ENCODE data around the gene RNF213. TPM values are rescaled to one million over a fixed set of nuclear protein-coding genes. Genes with fewer than 3 reads are reported as not detected.
"Not testable (repeated sequence)": the region's sequence is repeated elsewhere in the genome, so short reads cannot be mapped to it uniquely, and the experiment has no call there.

RNF213 gene
- total RNA-seq, 4 donors from 2014 or later = 113 to 174 (median 159) TPM

- intact Hi-C loops (cut with DNase I; ENCODE audit: low total_unique reads) = no loop called here
- Histone ChIP-seq H3K36me3 (peaks cover 0 to 47% (median 23%) of the 10 kb centered on the region in 4 donors), H3K27me3 (no peaks in the 10 kb centered on the region), H3K4me3 (no peak overlapping the region), H3K9me3 (no peaks in the 10 kb centered on the region), H3K4me1 (no peaks in the 10 kb centered on the region), H3K27ac (no peak overlapping the region)
- in situ Hi-C loops (cut with MboI; ENCODE audit: low pct_ligation_motif_present in 1 of 4, low pct_unique_long_range_greater_than_20kb in 1 of 4, low sequenced_read_pairs in 3 of 4) = no loop called here
- no peak for TF ChIP-seq CTCF (IDR thresholded peaks at IDR 0.05)
- TF ChIP-seq POLR2A (IDR thresholded peaks at IDR 0.05) = no peak
- TF ChIP-seq POLR2AphosphoS5 (IDR thresholded peaks at IDR 0.05) = no peak
- no peak for TF ChIP-seq EP300 (IDR thresholded peaks at IDR 0.05; ENCODE audit: low read depth)
- 95% methylated on average over 12 of the region's 12 CpGs; no CpG with 5 or more reads in 1 of the 2 donors for WGBS, 2 donors (ENCODE audit: low coverage in 1 of 2)
- no peak for DNase-seq
Measured at GRCh38 chr17:80312621-80313135, 52.0 kb downstream of the RNF213 start.

- H3K4me3 ChIP-seq = no peak overlapping the region
- intact Hi-C loops (cut with DNase I; ENCODE audit: low total_unique reads) = no loop called here
- H3K9me3 ChIP-seq = no peaks in the 10 kb centered on the region
- in situ Hi-C loops (cut with MboI; ENCODE audit: low pct_ligation_motif_present in 1 of 4, low pct_unique_long_range_greater_than_20kb in 1 of 4, low sequenced_read_pairs in 3 of 4) = no loop called here
- no peaks in the 10 kb centered on the region for H3K27me3 ChIP-seq
- no peak for DNase-seq
- WGBS, 2 donors (ENCODE audit: low coverage in 1 of 2) = 95% methylated on average over 6 of the region's 6 CpGs; no CpG with 5 or more reads in 1 of the 2 donors
- peaks cover 0 to 47% (median 23%) of the 10 kb centered on the region in 4 donors for H3K36me3 ChIP-seq
- no peak overlapping the region for H3K27ac ChIP-seq
- TF ChIP-seq EP300 (IDR thresholded peaks at IDR 0.05; ENCODE audit: low read depth) (no peak), POLR2AphosphoS5 (IDR thresholded peaks at IDR 0.05) (no peak)
- no peaks in the 10 kb centered on the region for H3K4me1 ChIP-seq
Measured at GRCh38 chr17:80313160-80313829, 52.6 kb downstream of the RNF213 start.

- H3K4me3 ChIP-seq; H3K27me3 ChIP-seq; intact Hi-C loops (cut with DNase I; ENCODE audit: low total_unique reads); H3K4me1 ChIP-seq; H3K9me3 ChIP-seq; in situ Hi-C loops (cut with MboI; ENCODE audit: low pct_ligation_motif_present in 1 of 4, low pct_unique_long_range_greater_than_20kb in 1 of 4, low sequenced_read_pairs in 3 of 4); H3K27ac ChIP-seq; DNase-seq: not testable (repeated sequence)
- H3K36me3 ChIP-seq = peaks cover 0 to 51% (median 22%) of the 10 kb centered on the region in 4 donors
- WGBS, 2 donors (ENCODE audit: low coverage in 1 of 2) = 86% methylated on average over 1 of the region's 1 CpG; no CpG with 5 or more reads in 1 of the 2 donors
Measured at GRCh38 chr17:80313946-80314345, 53.3 kb downstream of the RNF213 start.

- no CpG with 5 or more reads among the region's 2 CpGs for WGBS, 2 donors (ENCODE audit: low coverage in 1 of 2)
- Histone ChIP-seq H3K27ac (no peak overlapping the region), H3K36me3 (peaks cover 0 to 52% (median 24%) of the 10 kb centered on the region in 4 donors), H3K9me3 (no peaks in the 10 kb centered on the region), H3K4me3 (no peak overlapping the region), H3K4me1 (no peaks in the 10 kb centered on the region), H3K27me3 (no peaks in the 10 kb centered on the region)
- in situ Hi-C loops (cut with MboI; ENCODE audit: low pct_ligation_motif_present in 1 of 4, low pct_unique_long_range_greater_than_20kb in 1 of 4, low sequenced_read_pairs in 3 of 4) (no loop called here), intact Hi-C loops (cut with DNase I; ENCODE audit: low total_unique reads) (no loop called here)
- TF ChIP-seq POLR2AphosphoS5 (IDR thresholded peaks at IDR 0.05) (no peak), CTCF (IDR thresholded peaks at IDR 0.05) (no peak), EP300 (IDR thresholded peaks at IDR 0.05; ENCODE audit: low read depth) (no peak), POLR2A (IDR thresholded peaks at IDR 0.05) (no peak)
- DNase-seq = no peak
Measured at GRCh38 chr17:80315517-80316182, 55.0 kb downstream of the RNF213 start.

- Histone ChIP-seq H3K4me3 (no peak overlapping the region), H3K36me3 (peaks cover 0 to 51% (median 21%) of the 10 kb centered on the region in 4 donors), H3K4me1 (no peaks in the 10 kb centered on the region), H3K27ac (no peak overlapping the region), H3K27me3 (no peaks in the 10 kb centered on the region), H3K9me3 (no peaks in the 10 kb centered on the region)
- intact Hi-C loops (cut with DNase I; ENCODE audit: low total_unique reads) (no loop called here), in situ Hi-C loops (cut with MboI; ENCODE audit: low pct_ligation_motif_present in 1 of 4, low pct_unique_long_range_greater_than_20kb in 1 of 4, low sequenced_read_pairs in 3 of 4) (no loop called here)
- WGBS, 2 donors (ENCODE audit: low coverage in 1 of 2) = 66 to 74% methylated on average over 7 to 10 of the region's 10 CpGs
- no peak for DNase-seq
- TF ChIP-seq CTCF (IDR thresholded peaks at IDR 0.05) (no peak), POLR2A (IDR thresholded peaks at IDR 0.05) (no peak), EP300 (IDR thresholded peaks at IDR 0.05; ENCODE audit: low read depth) (no peak), POLR2AphosphoS5 (IDR thresholded peaks at IDR 0.05) (no peak)
Measured at GRCh38 chr17:80316431-80316830, 55.8 kb downstream of the RNF213 start.
